ENCODE measurements around the gene ARL15.

Gene ARL15

DNA sequence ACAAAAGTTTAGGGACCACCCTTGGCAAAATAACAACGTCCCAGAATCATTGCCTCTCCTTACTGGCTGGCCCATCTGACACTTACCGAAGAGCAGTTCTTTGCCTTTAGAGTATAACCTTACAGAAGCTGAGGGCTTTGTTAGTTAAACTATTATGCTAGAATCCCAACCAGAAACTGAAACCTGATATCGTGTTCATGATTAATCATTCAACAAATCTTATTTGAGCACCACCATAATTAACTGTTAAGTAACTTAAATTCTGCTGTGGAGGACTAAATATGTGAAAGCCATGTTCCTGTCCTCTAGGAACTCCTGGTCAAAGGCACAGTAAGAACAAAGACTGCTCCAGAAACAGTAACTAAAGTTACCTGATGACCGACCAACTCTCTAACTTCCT lies 104.9 kb downstream of the ARL15 start:
- no peak for TF ChIP-seq GATA2 (IDR thresholded peaks at IDR 0.05; ENCODE audit: low read depth, low read length)
- TF ChIP-seq GATA3 (IDR thresholded peaks at IDR 0.05; ENCODE audit: low read depth, low read length), result no peak

DNA sequence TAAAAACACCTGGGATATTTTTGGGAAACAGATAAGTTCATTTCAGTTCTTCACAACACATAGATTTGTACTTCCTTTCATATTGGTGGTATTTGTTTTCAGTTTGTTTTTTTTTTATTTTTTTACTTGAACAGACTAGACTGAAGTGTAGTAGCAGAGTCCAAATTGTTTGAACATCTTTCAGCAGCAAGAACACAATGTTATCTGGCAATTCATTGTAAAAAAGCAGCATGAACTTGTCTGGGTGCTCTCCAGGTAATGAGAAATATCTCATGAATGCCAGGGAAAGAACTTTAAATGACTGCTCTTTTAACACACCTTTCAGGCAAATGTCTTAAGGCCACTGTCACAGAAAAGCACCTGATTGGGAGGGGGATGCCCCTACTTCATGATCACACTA lies 113.4 kb downstream of the ARL15 start:
- TF ChIP-seq GATA2 (IDR thresholded peaks at IDR 0.05; ENCODE audit: low read depth, low read length), result no peak
- TF ChIP-seq GATA3 (IDR thresholded peaks at IDR 0.05; ENCODE audit: low read depth, low read length), result no peak

DNA sequence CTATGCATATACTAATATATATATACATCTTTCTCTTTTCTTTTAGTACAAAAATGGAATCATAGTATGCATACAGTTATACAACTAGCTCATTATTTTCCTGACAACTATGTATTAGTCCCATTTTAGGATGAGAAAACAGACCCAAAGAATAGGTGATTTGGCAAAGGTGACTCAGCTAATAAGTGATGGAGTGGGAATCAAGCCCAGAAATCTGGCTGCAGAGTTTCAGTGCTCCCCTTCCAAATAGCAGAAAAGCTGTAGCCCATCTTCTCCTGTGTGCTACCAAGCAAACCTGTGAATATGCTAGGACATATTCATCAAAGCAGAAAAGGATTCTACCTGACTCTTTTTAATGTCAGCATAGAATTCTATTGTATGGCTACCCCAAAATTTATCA lies 114.7 kb downstream of the ARL15 start:
- TF ChIP-seq GATA2 (IDR thresholded peaks at IDR 0.05; ENCODE audit: low read depth, low read length), result no peak
- no peak for TF ChIP-seq GATA3 (IDR thresholded peaks at IDR 0.05; ENCODE audit: low read depth, low read length)

DNA sequence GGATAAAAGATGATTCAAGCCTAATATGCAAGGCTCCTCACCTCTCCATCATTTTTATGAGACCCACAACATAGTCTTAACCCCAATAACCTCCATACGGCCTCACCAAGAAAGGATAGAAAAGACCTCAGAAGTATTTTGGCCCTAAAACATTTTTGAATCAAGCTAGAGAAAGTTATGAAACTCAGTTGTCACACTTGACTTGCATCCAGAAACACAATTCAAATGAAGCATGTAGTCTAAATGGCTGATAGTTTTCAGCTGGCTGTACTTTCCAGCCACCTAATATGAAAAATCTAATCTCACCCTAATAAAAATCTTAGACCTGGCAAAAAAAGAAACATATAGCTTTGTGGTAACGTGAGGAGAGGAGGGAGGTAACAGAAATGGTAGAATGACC lies 116.1 kb downstream of the ARL15 start:
- TF ChIP-seq GATA2 (IDR thresholded peaks at IDR 0.05; ENCODE audit: low read depth, low read length) (no peak), GATA3 (IDR thresholded peaks at IDR 0.05; ENCODE audit: low read depth, low read length) (no peak)

DNA sequence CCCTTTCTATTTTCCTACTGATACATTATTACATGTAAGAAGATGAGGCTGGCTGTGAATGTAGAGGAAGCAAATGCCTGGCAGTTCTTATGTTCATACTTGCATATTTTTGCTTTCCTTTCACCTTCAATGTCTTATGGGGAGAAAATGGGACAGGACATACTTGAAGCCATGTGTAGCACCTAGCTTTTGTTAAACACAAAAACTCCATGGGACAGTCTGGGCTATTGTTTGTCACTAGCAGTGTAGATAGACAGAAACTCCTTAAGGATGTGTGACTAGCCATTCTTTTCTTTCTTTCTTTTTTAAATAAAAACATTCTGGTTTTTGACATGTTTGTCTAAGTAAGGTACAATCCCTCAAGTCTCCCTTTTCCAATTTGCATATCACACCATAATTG lies 122.7 kb downstream of the ARL15 start:
- TF ChIP-seq GATA2 (IDR thresholded peaks at IDR 0.05; ENCODE audit: low read depth, low read length) (no peak), GATA3 (IDR thresholded peaks at IDR 0.05; ENCODE audit: low read depth, low read length) (no peak)

DNA sequence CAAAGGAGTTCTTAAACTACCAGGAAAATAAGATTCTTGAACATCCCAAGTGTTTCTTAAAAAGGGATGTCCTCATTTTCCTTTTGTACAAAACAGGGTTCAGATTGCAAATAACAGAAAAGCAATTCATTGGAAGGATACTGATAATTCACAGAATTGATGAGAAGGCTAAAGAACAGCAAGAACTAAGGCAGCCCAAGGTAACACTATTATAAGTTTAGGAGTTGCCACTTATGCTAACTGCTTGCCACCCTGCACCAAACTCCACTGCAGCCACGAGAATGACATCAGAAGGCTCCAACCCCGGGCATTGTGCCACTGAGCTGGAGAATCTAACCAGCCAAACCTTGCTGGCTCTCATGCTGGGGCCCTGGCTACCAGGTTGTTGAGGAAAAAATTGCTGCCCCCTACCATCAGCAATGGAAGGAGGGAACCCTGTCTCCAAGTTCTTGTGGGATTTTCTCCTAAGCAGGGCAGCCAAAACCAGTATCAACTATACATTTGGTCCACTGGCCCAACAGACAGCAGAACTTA lies 123.4 kb downstream of the ARL15 start:
- TF ChIP-seq GATA2 (IDR thresholded peaks at IDR 0.05; ENCODE audit: low read depth, low read length) (no peak), GATA3 (IDR thresholded peaks at IDR 0.05; ENCODE audit: low read depth, low read length) (no peak)

DNA sequence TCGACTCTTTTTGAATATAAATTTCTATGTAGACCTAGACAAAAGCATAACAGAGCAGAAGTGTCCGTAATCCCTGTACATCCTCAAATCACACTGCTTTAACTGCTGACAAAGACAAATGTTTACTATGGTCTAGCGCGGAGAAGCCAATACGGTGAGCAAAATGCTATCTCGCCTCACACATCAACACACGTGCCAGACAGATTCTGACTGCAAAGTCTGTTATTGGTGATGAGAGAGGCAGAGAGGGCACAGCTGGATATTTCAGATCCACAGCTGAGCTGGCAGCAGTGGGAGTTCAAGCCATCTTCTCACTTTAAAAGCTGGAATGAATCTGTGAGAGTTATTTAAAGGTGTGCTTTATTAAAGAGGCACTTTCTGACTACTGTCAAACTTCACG lies 124.3 kb downstream of the ARL15 start:
- TF ChIP-seq GATA3 (IDR thresholded peaks at IDR 0.05; ENCODE audit: low read depth, low read length) (no peak), GATA2 (IDR thresholded peaks at IDR 0.05; ENCODE audit: low read depth, low read length) (no peak)

DNA sequence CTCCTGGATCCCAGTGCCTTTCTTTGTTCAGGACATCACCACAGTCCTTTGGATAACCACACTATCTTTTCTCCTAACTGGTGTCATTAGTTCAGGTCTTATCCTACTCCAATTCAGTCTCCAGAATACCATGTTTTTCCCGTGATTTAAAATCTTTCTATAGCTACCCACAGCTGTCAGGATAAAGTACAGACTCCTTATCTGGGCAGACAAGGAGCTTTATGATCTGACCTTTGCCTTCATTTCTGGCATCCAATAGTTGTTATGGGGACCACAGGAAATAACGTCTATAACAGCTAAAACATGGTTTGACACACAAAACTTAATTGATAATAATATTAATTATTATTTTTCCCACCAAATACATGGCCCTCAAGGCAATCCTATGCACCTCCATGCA lies 125.6 kb downstream of the ARL15 start:
- TF ChIP-seq GATA2 (IDR thresholded peaks at IDR 0.05; ENCODE audit: low read depth, low read length), result no peak
- TF ChIP-seq GATA3 (IDR thresholded peaks at IDR 0.05; ENCODE audit: low read depth, low read length), result no peak

DNA sequence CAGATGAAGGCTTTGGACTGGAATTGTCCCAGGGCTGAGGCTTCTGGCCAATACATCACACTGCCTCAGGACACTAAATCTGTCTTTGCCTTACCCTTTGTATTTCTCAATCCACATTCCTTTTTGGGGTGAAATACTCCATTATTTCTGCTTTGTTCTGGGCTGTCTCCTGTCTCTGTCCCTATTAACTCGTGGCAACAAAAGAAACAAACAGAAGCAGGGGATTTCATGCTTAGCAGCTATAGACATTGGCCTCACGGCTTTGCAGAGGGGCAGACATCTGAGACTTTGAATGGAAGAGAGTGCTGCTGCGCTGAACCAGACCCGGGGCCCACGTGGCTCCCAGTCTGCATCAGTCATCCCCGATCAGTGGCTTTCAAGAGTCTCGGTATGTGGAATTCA lies 129.7 kb downstream of the ARL15 start:
- TF ChIP-seq GATA2 (IDR thresholded peaks at IDR 0.05; ENCODE audit: low read depth, low read length) (no peak), GATA3 (IDR thresholded peaks at IDR 0.05; ENCODE audit: low read depth, low read length) (no peak)

DNA sequence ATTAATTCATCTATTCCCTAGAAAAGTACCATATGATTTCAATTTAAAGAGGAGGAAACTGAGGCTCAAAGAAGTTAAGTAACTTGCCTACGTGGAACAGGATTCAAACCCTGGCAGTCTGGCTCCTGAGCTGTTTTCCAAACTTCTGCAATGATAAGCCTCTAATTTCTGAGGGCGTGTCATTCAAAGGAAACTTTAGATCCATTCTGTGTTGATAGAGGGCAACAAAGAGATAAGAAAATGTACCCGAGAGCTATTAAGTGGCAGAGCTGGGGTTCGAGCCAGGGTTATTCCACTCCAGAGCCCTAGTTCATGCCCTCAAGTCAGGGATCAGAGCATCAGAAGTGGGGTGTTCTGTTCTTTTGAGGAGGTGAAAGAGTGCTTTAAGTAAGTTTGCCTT lies 131.4 kb downstream of the ARL15 start:
- TF ChIP-seq GATA2 (IDR thresholded peaks at IDR 0.05; ENCODE audit: low read depth, low read length) (no peak), GATA3 (IDR thresholded peaks at IDR 0.05; ENCODE audit: low read depth, low read length) (no peak)

DNA sequence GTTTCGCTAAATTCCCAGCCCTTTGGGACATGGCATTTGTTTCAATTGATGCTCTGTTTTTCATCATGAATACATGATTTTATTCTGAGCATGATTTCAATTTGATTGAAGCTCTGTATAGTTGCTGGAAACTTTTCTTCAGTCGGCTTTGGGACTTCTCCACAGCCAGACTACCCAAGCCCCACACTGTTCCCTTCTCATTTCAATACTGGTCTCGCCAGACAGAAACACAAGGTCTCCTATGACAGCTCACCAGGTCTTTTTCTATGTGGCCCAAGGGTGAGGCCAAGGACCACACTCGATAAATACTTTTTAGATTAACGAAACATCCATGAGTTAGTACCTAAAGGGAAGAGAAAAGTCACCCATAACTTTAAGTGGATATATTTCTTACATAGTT lies 132.2 kb downstream of the ARL15 start:
- TF ChIP-seq GATA2 (IDR thresholded peaks at IDR 0.05; ENCODE audit: low read depth, low read length) (no peak), GATA3 (IDR thresholded peaks at IDR 0.05; ENCODE audit: low read depth, low read length) (no peak)

DNA sequence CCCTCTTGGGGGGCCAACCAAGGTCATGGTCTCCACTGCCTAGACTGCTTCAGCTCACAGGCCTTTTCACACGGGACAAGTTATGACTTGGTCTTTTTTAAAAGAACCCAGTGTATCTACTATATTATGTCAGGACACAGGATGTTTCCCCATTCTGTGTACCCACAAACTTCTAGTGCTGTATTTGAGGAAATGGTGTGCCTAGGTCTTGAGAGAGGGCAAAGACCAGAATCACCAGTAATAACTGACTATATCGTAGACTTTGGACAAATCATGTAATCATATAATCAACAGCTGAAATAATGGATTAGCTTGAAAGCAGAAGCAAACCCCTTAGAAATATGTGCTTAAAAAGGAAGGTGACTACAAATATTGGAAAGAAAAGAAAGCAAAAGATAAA lies 133.3 kb downstream of the ARL15 start:
- TF ChIP-seq GATA2 (IDR thresholded peaks at IDR 0.05; ENCODE audit: low read depth, low read length) (no peak), GATA3 (IDR thresholded peaks at IDR 0.05; ENCODE audit: low read depth, low read length) (no peak)

DNA sequence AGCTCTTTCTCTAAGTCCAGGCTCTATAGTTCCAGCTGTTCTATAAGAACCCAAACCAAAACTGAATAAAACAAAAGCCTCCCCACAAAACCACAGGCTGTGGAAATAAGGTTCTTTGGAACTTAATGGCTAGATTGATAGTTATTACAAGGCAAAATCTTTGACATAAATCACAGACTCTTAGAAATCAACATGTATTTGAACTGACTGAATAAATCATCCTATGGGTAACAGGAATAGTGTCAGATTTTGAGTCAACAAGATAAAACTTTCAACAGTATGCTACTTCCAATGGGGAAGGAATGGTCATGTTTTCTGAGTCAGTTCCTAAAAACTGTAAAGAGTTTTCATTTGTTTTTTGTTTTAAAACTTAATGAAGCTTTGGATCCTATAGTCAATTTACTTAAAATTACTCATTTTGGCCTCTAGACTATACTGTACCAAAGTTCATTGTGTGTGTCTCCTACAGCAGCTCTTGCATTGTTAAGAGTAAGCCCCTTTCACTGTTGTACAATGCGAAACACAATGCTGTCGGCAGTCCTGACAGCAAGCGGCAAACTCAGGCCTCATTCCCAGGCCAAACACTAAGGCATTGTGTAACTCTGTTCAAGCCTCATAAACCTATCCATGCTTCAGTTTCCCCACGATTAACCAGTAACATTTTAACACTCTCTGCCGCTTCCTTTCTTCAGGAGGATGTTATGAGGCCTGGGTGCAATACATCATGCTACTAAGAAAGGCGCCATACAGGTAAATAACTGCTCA lies 134.1 kb downstream of the ARL15 start:
- TF ChIP-seq GATA3 (IDR thresholded peaks at IDR 0.05; ENCODE audit: low read depth, low read length), result no peak
- no peak for TF ChIP-seq GATA2 (IDR thresholded peaks at IDR 0.05; ENCODE audit: low read depth, low read length)

DNA sequence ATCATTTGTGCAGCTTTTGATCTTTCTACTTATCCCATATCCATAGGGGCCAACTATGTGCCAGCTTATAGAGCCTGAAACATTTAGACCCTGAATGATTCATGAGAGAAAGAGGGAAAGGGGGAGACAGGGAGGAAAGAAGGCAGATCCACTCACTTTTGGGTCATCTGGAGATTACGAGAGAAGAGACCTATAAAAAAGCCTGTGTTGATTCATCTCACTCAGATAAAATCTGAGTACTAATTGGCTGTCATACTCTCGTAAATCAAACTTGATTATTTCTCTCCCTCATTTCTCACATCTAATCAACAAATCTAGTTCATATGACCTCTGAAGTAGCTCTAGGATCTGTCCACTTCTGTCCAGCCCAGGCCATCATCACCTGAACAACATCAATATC lies 137.1 kb downstream of the ARL15 start:
- TF ChIP-seq GATA3 (IDR thresholded peaks at IDR 0.05; ENCODE audit: low read depth, low read length), result no peak
- peak; percentile 33; the same call in 1 of the 2 replicates for TF ChIP-seq GATA2 (IDR thresholded peaks at IDR 0.05; ENCODE audit: low read depth, low read length)

DNA sequence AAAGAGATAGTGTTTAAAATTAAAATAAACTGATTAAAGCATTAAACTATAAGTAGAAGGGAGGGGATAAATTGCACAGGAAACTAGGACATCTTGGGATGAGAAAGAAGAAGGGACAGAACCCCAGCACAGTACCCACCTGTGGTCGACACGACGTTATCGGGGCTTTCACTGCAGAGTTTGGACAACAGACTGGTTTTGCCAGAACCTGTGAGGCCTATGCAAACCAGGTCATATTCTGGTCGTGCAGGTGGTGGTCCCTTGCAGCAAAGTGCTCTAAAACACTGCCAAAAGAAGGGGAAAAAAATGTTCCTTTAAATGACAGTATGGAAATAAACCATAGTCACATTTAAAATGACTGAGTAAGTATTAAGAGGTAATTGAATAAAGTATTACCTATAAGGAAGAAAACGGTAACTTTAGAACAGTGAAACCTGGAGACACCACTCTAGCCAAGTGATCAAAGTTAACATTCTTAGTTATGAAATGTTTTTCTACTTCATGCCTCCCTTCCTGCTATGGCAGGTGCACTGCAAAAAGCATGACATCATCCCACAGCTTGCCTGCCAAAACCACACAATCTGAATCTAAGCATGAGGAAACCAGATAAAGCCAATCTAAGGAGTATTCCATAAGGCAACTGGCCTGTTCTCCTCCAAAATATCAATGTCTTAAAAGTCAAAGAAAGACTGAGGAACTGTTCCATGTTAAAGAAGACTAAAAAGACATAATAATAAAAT lies 138.6 kb downstream of the ARL15 start:
- TF ChIP-seq GATA2 (IDR thresholded peaks at IDR 0.05; ENCODE audit: low read depth, low read length), result no peak
- no peak for TF ChIP-seq GATA3 (IDR thresholded peaks at IDR 0.05; ENCODE audit: low read depth, low read length)

All from SH-SY5Y (cell line).